Hepatocyte (in vitro differentiated cells): Measurements from ENCODE around the gene DAP. TPM values are rescaled to one million over a fixed set of nuclear protein-coding genes. Genes with fewer than 3 reads are reported as not detected.

Source experiments
- DNase-seq: peaks from one replicate; pipeline ENCODE4 v3.0.0-alpha.2; 2016; ENCODE audit warnings: low spot score
- H2AFZ ChIP-seq: fragments of 200-600 bp; sonication (generic); 2 replicates; pipeline ENCODE4 v1.6.0; 2016; ENCODE audit warnings: antibody characterized with exemption, mild to moderate bottlenecking
- H3K27ac ChIP-seq: fragments of 200-600 bp; sonication (generic); 2 replicates; pipeline ENCODE4 v1.5.1; 2016; ENCODE audit warnings: mild to moderate bottlenecking
- H3K27me3 ChIP-seq: fragments of 200-600 bp; sonication (generic); 2 replicates; pipeline ENCODE4 v1.6.1; 2016
- H3K36me3 ChIP-seq: fragments of 200-600 bp; sonication (generic); replicated peaks from 2 replicates; pipeline ENCODE4 v1.5.1; 2016; ENCODE audit warnings: low read depth; ENCODE audit not compliant: insufficient read depth
- H3K4me1 ChIP-seq: fragments of 200-600 bp; sonication (generic); 2 replicates; pipeline ENCODE4 v1.5.1; 2016; ENCODE audit warnings: mild to moderate bottlenecking, moderate library complexity; ENCODE audit not compliant: insufficient read depth
- H3K4me2 ChIP-seq: fragments of 200-600 bp; sonication (generic); 2 replicates; pipeline ENCODE4 v1.6.0; 2016
- H3K4me3 ChIP-seq: fragments of 200-600 bp; sonication (generic); 2 replicates; pipeline ENCODE4 v1.5.1; 2016; ENCODE audit warnings: mild to moderate bottlenecking
- H3K79me2 ChIP-seq: fragments of 200-600 bp; sonication (generic); 2 replicates; pipeline ENCODE4 v1.6.0; 2017; ENCODE audit warnings: mild to moderate bottlenecking
- H3K9me2 ChIP-seq: fragments of 200-600 bp; sonication (generic); replicated peaks from 2 replicates; pipeline ENCODE4 v1.6.0; 2017; ENCODE audit warnings: mild to moderate bottlenecking; ENCODE audit not compliant: insufficient read depth
- H3K9me3 ChIP-seq: fragments of 200-600 bp; sonication (generic); 2 replicates; pipeline ENCODE4 v1.5.1; 2016; ENCODE audit warnings: low read depth, mild to moderate bottlenecking
- H4K20me1 ChIP-seq: fragments of 200-600 bp; sonication (generic); 2 replicates; pipeline ENCODE4 v1.6.0; 2016; ENCODE audit warnings: mild to moderate bottlenecking; ENCODE audit not compliant: insufficient read depth, poor library complexity, severe bottlenecking
- EZH2 ChIP-seq: fragments of 200-600 bp; sonication (generic); IDR thresholded peaks from 2 replicates; pipeline ENCODE4 v1.6.1; 2016; ENCODE audit warnings: antibody characterized with exemption, mild to moderate bottlenecking, borderline replicate concordance
- EZH2phosphoT487 ChIP-seq: fragments of 200-600 bp; sonication (generic); IDR thresholded peaks from one replicate; pipeline ENCODE4 v1.6.1; 2018; ENCODE audit warnings: antibody characterized with exemption, mild to moderate bottlenecking, low read depth, moderate library complexity; ENCODE audit not compliant: unreplicated experiment, severe bottlenecking
- WGBS: methylation state at CpG from one replicate; pipeline ENCODE4 v1.1.6; 2016; ENCODE audit warnings: low lambda C conversion rate; ENCODE audit errors: missing lambda C conversion rate; 5-methylcytosine and 5-hydroxymethylcytosine counted together
- polyA plus RNA-seq: library from polyadenylated mRNA; unstranded; fragments of >200 nt; fragmentation: Nextera tagmentation; extraction: Ambion mirVana; gene quantifications from 2 replicates; pipeline ENCODE4 v1.2.1, GENCODE V29; 2016
- total RNA-seq: library from RNA; depleted of rRNA; stranded (reverse); fragments of >200 nt; gene quantifications from 2 replicates; pipeline ENCODE4 v1.2.3, GENCODE V29; 2014
- TF ChIP-seq, protein P1 (sequence below): fragments of 200-600 bp; sonication (generic); IDR thresholded peaks from 2 replicates; pipeline ENCODE4 v1.5.1; 2016; ENCODE audit warnings: antibody characterized with exemption, mild to moderate bottlenecking; ENCODE audit not compliant: poor library complexity

The DAP gene
- total and polyA plus RNA-seq, 2 experiments from 2014 or later, result 74.8 to 196 TPM

DNA sequence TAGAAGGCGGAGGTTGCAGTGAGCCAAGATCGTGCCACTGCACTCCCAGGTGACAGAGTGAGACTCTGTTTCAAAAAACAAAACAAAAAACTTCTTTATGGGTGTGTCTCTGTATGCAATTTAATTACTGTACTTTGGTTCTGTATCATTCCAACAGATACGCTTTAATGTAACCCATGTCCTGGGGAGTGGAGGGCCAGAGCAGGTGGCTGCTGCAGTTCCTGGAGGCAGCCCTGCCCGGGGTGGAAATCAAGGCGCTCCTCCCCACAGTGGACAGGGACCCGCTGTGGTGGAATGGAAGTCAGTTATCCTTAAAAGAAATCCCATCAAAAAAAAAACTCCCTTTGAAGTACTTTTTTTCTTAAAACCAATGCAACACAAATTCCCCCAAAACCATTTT lies 1.9 kb downstream of the DAP start:
- Histone ChIP-seq H2AFZ (no peak overlapping the region), H3K4me3 (no peak overlapping the region), H3K9me2 (no peaks in the 10 kb centered on the region), H3K9me3 (no peaks in the 10 kb centered on the region), H3K27me3 (no peaks in the 10 kb centered on the region), H3K4me1 (peaks cover 37% of the 10 kb centered on the region), H3K4me2 (peak overlapping the region; percentile 81), H4K20me1 (peaks cover 47% of the 10 kb centered on the region), H3K27ac (no peak overlapping the region), H3K36me3 (no peaks in the 10 kb centered on the region), H3K79me2 (peaks cover 61% of the 10 kb centered on the region)
- no peak for DNase-seq
- WGBS, result 98% methylated on average over 6 of the region's 6 CpGs
- TF ChIP-seq EZH2phosphoT487, result no peak
- TF ChIP-seq EZH2, result no peak
- TF ChIP-seq, protein P1, sequence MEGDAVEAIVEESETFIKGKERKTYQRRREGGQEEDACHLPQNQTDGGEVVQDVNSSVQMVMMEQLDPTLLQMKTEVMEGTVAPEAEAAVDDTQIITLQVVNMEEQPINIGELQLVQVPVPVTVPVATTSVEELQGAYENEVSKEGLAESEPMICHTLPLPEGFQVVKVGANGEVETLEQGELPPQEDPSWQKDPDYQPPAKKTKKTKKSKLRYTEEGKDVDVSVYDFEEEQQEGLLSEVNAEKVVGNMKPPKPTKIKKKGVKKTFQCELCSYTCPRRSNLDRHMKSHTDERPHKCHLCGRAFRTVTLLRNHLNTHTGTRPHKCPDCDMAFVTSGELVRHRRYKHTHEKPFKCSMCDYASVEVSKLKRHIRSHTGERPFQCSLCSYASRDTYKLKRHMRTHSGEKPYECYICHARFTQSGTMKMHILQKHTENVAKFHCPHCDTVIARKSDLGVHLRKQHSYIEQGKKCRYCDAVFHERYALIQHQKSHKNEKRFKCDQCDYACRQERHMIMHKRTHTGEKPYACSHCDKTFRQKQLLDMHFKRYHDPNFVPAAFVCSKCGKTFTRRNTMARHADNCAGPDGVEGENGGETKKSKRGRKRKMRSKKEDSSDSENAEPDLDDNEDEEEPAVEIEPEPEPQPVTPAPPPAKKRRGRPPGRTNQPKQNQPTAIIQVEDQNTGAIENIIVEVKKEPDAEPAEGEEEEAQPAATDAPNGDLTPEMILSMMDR, result no peak

GRCh38 chr5:10757922-10758555 lies 3.0 kb downstream of the DAP start:
- Histone ChIP-seq H3K27me3 (no peaks in the 10 kb centered on the region), H3K9me3 (no peaks in the 10 kb centered on the region), H3K27ac (no peak overlapping the region), H3K4me3 (no peak overlapping the region), H3K4me2 (peak overlapping the region; percentile 81), H3K79me2 (peaks cover 71% of the 10 kb centered on the region), H3K36me3 (no peaks in the 10 kb centered on the region), H4K20me1 (peaks cover 57% of the 10 kb centered on the region), H3K4me1 (peaks cover 37% of the 10 kb centered on the region), H3K9me2 (no peaks in the 10 kb centered on the region), H2AFZ (no peak overlapping the region)
- TF ChIP-seq EZH2 (no peak), EZH2phosphoT487 (no peak)
- TF ChIP-seq, protein P1, result no peak
- DNase-seq, result no peak
- WGBS, result 91% methylated on average over 7 of the region's 7 CpGs

DNA sequence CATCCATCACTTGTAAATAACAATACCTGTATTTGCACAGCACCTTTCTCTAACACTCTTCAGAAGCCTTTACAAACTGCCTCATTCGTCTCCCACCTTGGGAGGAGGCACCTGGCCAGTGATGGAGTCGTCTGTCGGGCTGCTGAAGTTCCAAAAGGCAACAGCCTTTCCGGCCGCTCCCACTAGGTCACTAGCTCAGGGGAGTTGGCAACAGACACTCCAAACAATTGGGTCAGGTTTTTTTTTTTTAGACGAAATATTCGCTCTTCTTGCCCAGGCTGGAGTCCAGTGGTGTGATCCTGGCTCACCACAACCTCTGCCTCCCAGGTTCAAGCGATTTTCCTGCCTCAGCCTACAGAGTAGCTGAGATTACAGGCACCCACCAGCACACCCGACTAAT lies 4.0 kb downstream of the DAP start:
- no peaks in the 10 kb centered on the region for H3K27me3 ChIP-seq
- H3K79me2 ChIP-seq, result peaks cover 81% of the 10 kb centered on the region
- H3K36me3 ChIP-seq, result no peaks in the 10 kb centered on the region
- peak overlapping the region; percentile 27 for H3K4me2 ChIP-seq
- H3K9me3 ChIP-seq, result no peaks in the 10 kb centered on the region
- TF ChIP-seq EZH2 (no peak), EZH2phosphoT487 (no peak)
- TF ChIP-seq, protein P1, result no peak
- H3K9me2 ChIP-seq, result no peaks in the 10 kb centered on the region
- H3K27ac ChIP-seq, result no peak overlapping the region
- peaks cover 28% of the 10 kb centered on the region for H3K4me1 ChIP-seq
- DNase-seq, result no peak
- WGBS, result 92% methylated on average over 9 of the region's 9 CpGs
- no peak overlapping the region for H3K4me3 ChIP-seq
- H2AFZ ChIP-seq, result no peak overlapping the region
- peaks cover 66% of the 10 kb centered on the region for H4K20me1 ChIP-seq
